ENCODE measurements around the gene PRPF18.

PRPF18 gene

GRCh38 chr10:13642293-13642692 is 55.5 kb downstream of the PRPF18 start:
- no peak for DNase-seq (ENCODE audit: low read depth)

GRCh38 chr10:13643016-13643415 is 56.3 kb downstream of the PRPF18 start:
- DNase-seq (ENCODE audit: low read depth): no peak

DNA sequence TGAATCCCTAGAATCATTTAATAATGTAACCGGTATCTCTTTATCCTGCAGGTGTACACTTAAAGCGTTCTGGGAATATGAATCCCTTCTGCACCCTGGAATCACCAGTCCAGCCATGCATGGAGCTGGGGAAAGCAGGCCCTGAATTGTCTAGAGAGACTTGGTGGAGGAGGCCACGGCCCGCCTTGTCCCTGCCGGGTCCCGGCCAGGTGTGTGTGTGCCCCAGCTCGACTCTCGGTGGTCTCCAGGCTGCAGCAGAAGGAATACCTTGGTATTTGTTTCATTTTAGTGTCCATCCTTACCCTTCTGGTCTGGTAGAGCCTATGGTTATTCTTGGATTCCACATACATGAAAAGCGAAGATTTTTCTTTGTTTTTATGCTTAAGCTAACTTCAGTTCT is 58.1 kb downstream of the PRPF18 start:
- no peak for DNase-seq (ENCODE audit: low read depth)

DNA sequence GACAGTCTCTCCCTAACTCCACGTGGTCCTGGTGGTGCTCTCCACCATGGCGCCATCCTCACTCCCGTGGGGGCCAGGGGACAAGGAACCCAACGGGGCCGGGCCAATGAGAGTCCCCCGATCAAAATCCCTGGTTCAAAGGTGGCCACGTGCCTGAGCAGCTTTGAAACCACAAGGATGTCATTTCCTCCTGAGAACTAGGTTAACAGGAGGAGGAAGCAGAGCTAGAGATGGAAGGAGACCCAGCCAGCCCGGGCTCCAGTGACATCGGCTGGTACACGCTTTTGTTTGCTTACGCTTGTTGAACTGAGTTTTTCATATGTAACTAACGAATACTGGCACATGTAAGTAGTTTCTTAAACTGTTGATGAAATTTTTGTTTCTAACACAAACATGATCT is 61.7 kb downstream of the PRPF18 start:
- no peak for DNase-seq (ENCODE audit: low read depth)

DNA sequence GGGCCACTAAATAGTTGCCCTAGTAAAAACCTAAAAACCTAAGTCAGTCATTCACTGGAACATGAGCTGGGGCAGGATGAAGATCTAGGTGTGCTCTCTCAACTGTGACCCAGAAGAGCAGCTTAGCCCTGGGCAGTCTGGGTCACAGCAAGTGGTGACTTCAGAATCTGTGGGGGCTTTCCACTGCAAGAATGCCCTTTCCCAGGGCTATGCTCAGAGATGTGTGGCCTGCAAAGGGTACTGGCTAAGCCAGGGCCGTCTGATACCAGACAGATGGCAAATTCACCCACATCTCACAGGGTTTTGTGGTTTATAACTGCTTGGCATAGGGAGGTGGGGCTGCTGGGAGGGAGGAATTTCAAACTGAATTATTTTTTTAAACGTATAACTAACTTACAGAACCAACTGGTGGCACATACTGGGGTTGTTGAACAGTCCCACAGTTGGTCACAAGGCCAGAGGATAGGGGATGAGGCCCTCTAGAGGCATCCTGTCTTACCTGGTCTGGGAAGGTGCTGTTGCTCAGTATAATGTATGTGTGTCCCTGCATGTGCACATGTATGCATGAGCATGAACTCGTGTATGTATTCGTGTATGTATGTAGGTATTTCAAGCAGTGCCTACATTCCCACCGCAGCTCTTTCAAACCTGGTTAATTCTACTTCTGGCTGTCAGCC is 63.2 kb downstream of the PRPF18 start:
- DNase-seq (ENCODE audit: low read depth): no peak

GRCh38 chr10:13650961-13651360 is 64.2 kb downstream of the PRPF18 start:
- no peak for DNase-seq (ENCODE audit: low read depth)

GRCh38 chr10:13651969-13652720 is 65.4 kb downstream of the PRPF18 start:
- no peak for DNase-seq (ENCODE audit: low read depth)

DNA sequence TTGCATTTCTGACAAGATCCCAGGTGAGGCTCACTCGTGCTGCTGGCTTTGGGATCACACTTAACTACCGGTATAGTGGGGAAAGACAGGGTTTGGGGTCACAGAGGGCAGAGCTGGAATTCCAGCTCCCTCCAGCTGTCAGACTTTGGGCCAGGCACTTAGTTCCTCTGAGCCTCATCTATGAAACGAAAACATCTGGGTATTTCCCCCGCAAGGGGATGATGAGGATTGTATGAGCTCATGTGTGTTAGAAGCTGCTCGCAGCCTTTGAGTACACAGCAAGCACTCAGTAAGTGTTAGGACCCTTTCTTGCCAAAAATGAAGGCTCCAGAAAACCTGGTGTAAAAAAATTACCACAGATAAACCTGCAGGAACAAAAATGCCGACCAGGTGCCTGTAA is 66.1 kb downstream of the PRPF18 start:
- DNase-seq (ENCODE audit: low read depth): no peak

DNA sequence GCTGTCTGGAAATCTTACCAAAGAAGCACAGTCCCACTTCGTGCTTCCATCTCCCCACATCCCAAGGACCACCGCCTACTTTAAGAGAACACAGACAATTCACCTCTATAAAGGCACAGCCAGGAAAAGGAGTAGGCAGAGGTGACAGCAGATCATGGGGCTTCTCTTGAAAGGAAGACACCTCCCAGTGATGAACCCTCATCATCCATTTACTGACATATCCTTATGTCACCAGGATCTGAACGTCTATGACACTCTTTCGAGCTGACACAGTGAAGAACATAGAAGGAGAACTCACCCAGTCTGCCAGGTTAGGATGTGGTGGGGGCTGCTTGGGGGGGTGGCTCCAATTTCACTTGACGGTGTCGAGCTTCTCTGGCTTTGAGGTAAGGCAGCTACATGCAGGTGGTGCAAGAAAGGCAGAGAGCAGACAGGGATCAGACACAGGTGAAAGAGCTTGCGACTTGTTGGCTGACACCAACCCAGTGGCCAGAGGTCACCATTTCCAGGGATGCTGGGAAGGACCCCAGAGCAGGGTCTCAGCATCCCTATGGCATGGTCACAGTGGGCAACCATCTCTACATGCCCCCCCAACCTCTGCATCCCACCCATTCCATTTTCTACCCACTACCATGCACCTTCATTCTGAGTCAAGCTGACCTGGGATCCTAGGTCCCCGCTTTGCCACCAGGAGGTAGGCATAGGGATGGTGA is 67.5 kb downstream of the PRPF18 start:
- DNase-seq (ENCODE audit: low read depth): no peak

- no peak for DNase-seq (ENCODE audit: low read depth)
Measured at GRCh38 chr10:13654846-13655245, 68.1 kb downstream of the PRPF18 start.

DNA sequence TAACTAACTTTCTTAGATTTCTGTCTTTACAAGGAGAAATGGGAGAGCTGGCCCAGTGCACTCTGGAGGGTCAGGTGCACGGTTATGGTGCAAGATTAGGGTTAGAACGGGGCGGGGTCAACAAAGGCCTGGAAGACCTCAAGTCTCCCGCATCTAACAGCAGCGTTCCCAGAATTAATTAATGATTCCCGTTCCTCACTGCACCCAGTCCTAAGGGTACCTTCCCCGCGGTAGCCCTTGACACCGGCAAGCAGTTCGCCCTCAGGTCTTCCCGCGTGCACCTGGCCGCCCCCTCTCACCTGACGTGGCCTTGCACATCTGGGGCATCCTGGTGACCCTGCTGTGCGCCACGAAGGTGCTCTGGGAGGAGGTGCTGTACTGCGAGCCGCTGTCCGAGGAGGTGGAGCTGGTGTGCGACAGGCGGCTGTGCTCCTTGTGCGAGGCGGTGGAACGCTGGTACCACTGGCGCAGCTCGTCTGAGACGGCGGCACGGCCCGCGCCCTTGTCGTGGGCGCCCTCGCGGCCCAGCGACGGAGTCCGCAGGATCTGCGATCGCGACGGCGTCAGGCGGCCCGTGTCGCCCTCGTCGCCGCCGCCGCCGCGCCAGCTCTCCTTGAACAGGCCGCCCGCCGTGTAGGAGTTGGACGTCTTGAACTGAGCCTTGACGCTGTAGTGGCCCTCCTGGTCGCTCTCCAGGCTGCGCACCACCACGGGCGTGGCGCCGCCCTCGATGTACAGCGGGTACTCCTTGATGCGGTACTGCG is 69.8 kb downstream of the PRPF18 start:
- no peak for DNase-seq (ENCODE audit: low read depth)

GRCh38 chr10:13657101-13657680 is 70.4 kb downstream of the PRPF18 start:
- DNase-seq (ENCODE audit: low read depth): no peak

- DNase-seq (ENCODE audit: low read depth): no peak
Measured at GRCh38 chr10:13658264-13658663, 71.5 kb downstream of the PRPF18 start.

DNA sequence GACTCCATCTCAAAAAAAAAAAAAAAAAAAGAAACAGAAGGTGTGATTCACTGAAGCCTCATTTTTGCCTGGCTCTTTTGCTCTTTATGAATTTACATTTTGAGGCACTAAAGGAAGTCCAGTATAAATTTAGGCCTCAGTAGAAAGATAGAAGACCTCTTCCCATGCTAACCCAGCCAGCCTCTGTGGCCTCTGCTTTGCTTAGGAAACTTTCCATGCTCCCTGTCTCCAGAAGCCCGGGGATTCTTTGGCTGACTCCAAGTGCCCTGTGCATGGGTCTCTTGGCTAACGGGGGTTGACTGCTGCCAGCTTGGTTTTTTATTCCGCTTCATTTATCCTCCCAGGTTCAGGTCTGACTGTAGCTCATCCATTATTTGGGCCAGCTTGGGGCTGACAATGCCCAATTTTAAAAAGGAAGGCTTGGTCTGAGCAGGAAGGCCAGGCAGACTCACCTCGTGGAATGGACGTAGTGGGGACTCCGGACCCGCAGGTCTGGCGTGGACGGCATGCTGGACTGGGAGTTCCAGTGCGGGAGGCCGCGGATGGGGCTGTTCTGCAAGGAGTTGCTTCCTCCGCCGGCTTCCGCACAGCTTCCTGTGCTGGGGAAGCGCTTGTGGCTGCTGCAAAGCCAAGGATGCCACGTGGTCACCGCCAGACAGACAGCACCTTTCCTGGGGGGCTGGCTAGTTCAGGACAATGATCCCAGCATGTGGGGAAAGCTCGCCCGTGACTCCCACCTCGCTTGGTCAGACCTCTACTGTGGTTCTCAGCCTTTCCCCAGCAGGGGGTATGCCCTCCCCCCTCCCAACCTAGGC is 72.3 kb downstream of the PRPF18 start:
- DNase-seq (ENCODE audit: low read depth): no peak

DNA sequence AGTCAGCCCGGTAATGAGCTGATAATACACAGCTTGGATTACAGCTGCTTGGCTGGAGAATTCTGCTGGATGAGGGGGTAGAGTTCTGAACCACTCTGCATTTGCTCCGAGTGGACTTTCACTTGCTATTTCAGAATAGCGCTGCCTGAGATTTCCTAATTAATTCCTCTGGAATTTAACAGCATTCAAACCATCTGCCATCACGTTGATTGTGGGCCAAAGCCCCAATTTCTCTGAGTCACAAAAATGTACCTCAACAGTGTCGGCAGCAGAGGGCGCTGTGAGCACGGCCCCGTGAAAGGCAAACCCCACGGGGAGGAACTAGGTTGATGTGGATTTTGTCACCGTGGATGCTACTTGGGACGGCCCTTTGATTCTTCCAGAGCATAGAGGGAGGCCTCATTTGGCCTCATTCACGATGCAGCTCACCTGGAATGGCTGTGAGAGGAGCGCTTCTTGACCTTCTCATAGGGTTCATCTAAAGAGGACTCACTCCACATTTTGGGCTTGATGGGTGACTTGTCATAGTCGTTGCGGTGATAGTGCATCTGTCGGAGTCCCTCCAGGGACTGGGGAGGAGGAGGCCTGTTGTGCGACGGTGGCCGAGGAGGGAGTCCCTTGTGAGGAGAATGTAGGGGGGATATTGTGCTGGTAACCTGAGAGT is 73.3 kb downstream of the PRPF18 start:
- no peak for DNase-seq (ENCODE audit: low read depth)

DNA sequence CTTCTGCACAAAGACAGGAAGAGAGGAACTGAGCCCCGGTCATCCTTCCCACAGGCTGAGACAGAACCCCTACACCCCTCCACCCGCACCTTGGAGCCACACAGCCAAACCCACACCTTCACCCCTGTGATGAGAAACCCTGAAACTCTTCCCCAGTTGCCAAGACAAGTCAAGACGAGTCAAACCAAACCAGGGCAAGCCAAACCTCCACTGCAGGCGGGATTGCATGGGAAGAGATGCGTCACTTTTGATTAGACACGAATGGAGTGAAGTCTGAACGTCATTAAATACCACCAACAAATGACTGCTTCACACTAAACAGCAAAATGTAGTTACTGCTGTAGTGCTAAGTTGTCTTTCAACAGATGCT is 73.8 kb downstream of the PRPF18 start:
- DNase-seq (ENCODE audit: low read depth): no peak

DNA sequence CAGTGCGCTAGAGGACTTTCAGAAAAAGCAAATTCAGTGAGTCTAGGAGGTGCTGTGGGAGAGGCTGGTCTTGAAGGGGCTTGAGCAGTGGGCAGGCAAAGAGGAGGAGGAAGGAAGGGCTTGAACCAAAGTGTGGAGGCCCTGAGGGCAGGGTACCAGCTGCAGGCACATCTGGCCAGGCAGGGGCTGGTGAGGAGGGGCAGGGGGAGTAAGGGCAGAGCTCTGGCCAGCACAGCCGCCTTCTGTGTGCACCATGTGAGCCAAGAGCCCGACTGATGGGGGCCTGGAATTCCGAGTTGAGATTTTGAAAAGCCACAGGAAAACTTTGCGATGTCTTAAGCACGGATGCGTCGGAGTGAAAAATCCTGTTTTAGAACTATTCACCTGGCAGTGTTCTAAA is 74.5 kb downstream of the PRPF18 start:
- DNase-seq (ENCODE audit: low read depth): no peak

DNA sequence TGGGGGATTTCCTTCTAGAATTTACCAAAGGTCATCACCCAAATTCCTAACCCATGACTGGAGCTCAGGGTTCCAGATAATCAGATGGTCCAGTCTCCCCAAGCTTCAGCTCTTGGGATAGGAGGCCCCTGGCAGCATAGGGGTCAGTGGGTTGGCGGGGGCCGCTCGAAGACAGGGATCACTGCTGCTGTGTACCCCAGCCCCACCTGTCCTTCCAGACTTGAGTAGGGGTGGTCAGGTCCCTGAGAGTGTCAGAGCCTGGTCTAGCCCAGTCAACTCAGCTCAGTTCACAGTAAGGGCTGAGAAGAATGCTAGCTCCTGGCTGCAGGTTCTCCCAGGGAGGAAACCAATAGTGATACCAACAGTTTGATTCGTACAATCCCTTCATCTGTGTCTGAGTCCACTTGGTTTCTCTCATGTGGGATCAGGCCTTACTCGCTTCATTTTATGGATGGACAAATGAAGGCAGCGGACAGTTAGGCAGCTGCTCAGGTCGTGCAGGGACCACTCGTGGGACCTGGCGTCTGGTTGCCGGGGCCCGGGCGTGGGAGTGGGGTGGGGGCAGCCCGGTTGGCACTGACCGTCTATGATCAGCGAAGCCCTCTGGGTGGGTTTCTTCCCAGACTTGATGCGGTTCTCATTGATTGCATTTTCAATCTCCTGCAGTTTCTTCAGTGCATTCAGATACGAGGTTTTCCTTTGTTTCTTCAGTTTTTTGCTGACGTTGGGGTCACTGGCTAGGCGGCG is 78.9 kb downstream of the PRPF18 start:
- DNase-seq (ENCODE audit: low read depth): no peak

DNA sequence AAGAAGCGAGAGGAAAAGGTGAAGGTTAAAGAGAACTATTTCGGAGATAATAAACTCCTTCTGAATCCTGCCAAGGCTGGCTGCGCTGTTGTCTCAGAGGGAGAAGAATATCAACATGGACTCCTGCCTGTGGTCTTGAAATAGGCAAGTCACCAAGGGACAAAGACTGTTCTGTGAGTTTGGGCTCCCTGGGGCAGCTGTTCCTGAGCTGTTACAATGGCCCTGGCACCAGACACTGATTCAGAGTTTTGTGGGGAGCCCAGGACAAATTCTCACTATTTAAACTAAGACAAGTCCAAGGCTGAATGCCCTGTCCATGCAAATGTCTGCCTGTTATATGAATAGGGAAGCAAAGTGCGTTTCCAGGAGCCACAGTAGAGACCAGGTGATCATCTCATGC is 81.4 kb downstream of the PRPF18 start:
- DNase-seq (ENCODE audit: low read depth): no peak
